ENCODE data around the gene NUTM1.
A peak's percentile ranks its signal among the peaks of the same experiment; 100 is the strongest.
"Not testable (repeated sequence)": the region's sequence is repeated elsewhere in the genome, so short reads cannot be mapped to it uniquely, and the experiment has no call there.

NUTM1 gene

GRCh38 chr15:34338347-34338746, 4.8 kb upstream of the NUTM1 start:
- Histone ChIP-seq H3K4me3 (ENCODE audit: low read length) (peak overlapping the region; percentile 91), H3K4me2 (ENCODE audit: low read length) (peak overlapping the region; percentile 61), H3K36me3 (ENCODE audit: insufficient read depth, low read length) (peaks cover 15% of the 10 kb centered on the region), H3K9ac (ENCODE audit: low read depth, low read length) (peak overlapping the region; percentile 52), H3K27me3 (ENCODE audit: control insufficient read depth, insufficient read depth, low read length) (no peaks in the 10 kb centered on the region), H3K4me1 (ENCODE audit: control insufficient read depth, insufficient read depth, low read length) (peaks cover 48% of the 10 kb centered on the region), H3K9me3 (replicated peaks; ENCODE audit: low read length) (no peaks in the 10 kb centered on the region)

GRCh38 chr15:34339946-34340345, 3.2 kb upstream of the NUTM1 start:
- Histone ChIP-seq H3K36me3 (ENCODE audit: insufficient read depth, low read length) (peaks cover 15% of the 10 kb centered on the region), H3K9ac (ENCODE audit: low read depth, low read length) (no peak overlapping the region), H3K4me3 (ENCODE audit: low read length) (no peak overlapping the region), H3K4me2 (ENCODE audit: low read length) (peak overlapping the region; percentile 7), H3K9me3 (replicated peaks; ENCODE audit: low read length) (no peaks in the 10 kb centered on the region), H3K27me3 (ENCODE audit: control insufficient read depth, insufficient read depth, low read length) (no peaks in the 10 kb centered on the region), H3K4me1 (ENCODE audit: control insufficient read depth, insufficient read depth, low read length) (peaks cover 34% of the 10 kb centered on the region)

- H3K9me3 ChIP-seq (replicated peaks; ENCODE audit: low read length) = no peaks in the 10 kb centered on the region
- peak overlapping the region; percentile 76 for H3K4me2 ChIP-seq (ENCODE audit: low read length)
- peak overlapping the region; percentile 99 for H3K4me3 ChIP-seq (ENCODE audit: low read length)
- H3K27me3 ChIP-seq (ENCODE audit: control insufficient read depth, insufficient read depth, low read length) = no peaks in the 10 kb centered on the region
- peaks cover 18% of the 10 kb centered on the region for H3K4me1 ChIP-seq (ENCODE audit: control insufficient read depth, insufficient read depth, low read length)
- no peak overlapping the region for H3K9ac ChIP-seq (ENCODE audit: low read depth, low read length)
- H3K36me3 ChIP-seq (ENCODE audit: insufficient read depth, low read length) = peaks cover 15% of the 10 kb centered on the region
Observed at GRCh38 chr15:34341381-34342212, 1.5 kb upstream of the NUTM1 start.

- Histone ChIP-seq H3K4me2 (ENCODE audit: low read length) (peak overlapping the region; percentile 76), H3K4me3 (ENCODE audit: low read length) (peak overlapping the region; percentile 99), H3K4me1 (ENCODE audit: control insufficient read depth, insufficient read depth, low read length) (peaks cover 12% of the 10 kb centered on the region), H3K9ac (ENCODE audit: low read depth, low read length) (peak overlapping the region; percentile 94), H3K36me3 (ENCODE audit: insufficient read depth, low read length) (peaks cover 15% of the 10 kb centered on the region)
- not testable (repeated sequence) for H3K9me3 ChIP-seq (replicated peaks; ENCODE audit: low read length); H3K27me3 ChIP-seq (ENCODE audit: control insufficient read depth, insufficient read depth, low read length)
Observed at GRCh38 chr15:34342213-34342736, 840 bp upstream of the NUTM1 start.

GRCh38 chr15:34347951-34348638, 5.0 kb downstream of the NUTM1 start:
- no peaks in the 10 kb centered on the region for H3K36me3 ChIP-seq (ENCODE audit: insufficient read depth, low read length)
- H3K9me3 ChIP-seq (replicated peaks; ENCODE audit: low read length) = no peaks in the 10 kb centered on the region
- no peaks in the 10 kb centered on the region for H3K4me1 ChIP-seq (ENCODE audit: control insufficient read depth, insufficient read depth, low read length)
- H3K9ac ChIP-seq (ENCODE audit: low read depth, low read length) = no peak overlapping the region
- no peaks in the 10 kb centered on the region for H3K27me3 ChIP-seq (ENCODE audit: control insufficient read depth, insufficient read depth, low read length)
- H3K4me2 ChIP-seq (ENCODE audit: low read length) = no peak overlapping the region
- no peak overlapping the region for H3K4me3 ChIP-seq (ENCODE audit: low read length)

GRCh38 chr15:34348735-34349300, 5.7 kb downstream of the NUTM1 start:
- H3K4me2 ChIP-seq (ENCODE audit: low read length) = no peak overlapping the region
- H3K4me3 ChIP-seq (ENCODE audit: low read length) = no peak overlapping the region
- no peaks in the 10 kb centered on the region for H3K36me3 ChIP-seq (ENCODE audit: insufficient read depth, low read length)
- no peaks in the 10 kb centered on the region for H3K27me3 ChIP-seq (ENCODE audit: control insufficient read depth, insufficient read depth, low read length)
- H3K9ac ChIP-seq (ENCODE audit: low read depth, low read length) = no peak overlapping the region
- H3K9me3 ChIP-seq (replicated peaks; ENCODE audit: low read length) = no peaks in the 10 kb centered on the region
- no peaks in the 10 kb centered on the region for H3K4me1 ChIP-seq (ENCODE audit: control insufficient read depth, insufficient read depth, low read length)

GRCh38 chr15:34349769-34350168, 6.7 kb downstream of the NUTM1 start:
- Histone ChIP-seq H3K9ac (ENCODE audit: low read depth, low read length) (no peak overlapping the region), H3K36me3 (ENCODE audit: insufficient read depth, low read length) (peaks cover 4% of the 10 kb centered on the region), H3K9me3 (replicated peaks; ENCODE audit: low read length) (no peaks in the 10 kb centered on the region), H3K4me1 (ENCODE audit: control insufficient read depth, insufficient read depth, low read length) (no peaks in the 10 kb centered on the region), H3K27me3 (ENCODE audit: control insufficient read depth, insufficient read depth, low read length) (no peaks in the 10 kb centered on the region), H3K4me3 (ENCODE audit: low read length) (no peak overlapping the region), H3K4me2 (ENCODE audit: low read length) (no peak overlapping the region)

- H3K9ac ChIP-seq (ENCODE audit: low read depth, low read length); H3K4me1 ChIP-seq (ENCODE audit: control insufficient read depth, insufficient read depth, low read length); H3K4me2 ChIP-seq (ENCODE audit: low read length); H3K9me3 ChIP-seq (replicated peaks; ENCODE audit: low read length); H3K27me3 ChIP-seq (ENCODE audit: control insufficient read depth, insufficient read depth, low read length); H3K4me3 ChIP-seq (ENCODE audit: low read length): not testable (repeated sequence)
- peaks cover 20% of the 10 kb centered on the region for H3K36me3 ChIP-seq (ENCODE audit: insufficient read depth, low read length)
Observed at GRCh38 chr15:34352996-34353395, 9.9 kb downstream of the NUTM1 start.

GRCh38 chr15:34353627-34354026, 10.5 kb downstream of the NUTM1 start:
- Histone ChIP-seq H3K4me2 (ENCODE audit: low read length) (no peak overlapping the region), H3K9me3 (replicated peaks; ENCODE audit: low read length) (no peaks in the 10 kb centered on the region), H3K36me3 (ENCODE audit: insufficient read depth, low read length) (peaks cover 25% of the 10 kb centered on the region), H3K27me3 (ENCODE audit: control insufficient read depth, insufficient read depth, low read length) (no peaks in the 10 kb centered on the region), H3K4me1 (ENCODE audit: control insufficient read depth, insufficient read depth, low read length) (no peaks in the 10 kb centered on the region), H3K4me3 (ENCODE audit: low read length) (no peak overlapping the region), H3K9ac (ENCODE audit: low read depth, low read length) (no peak overlapping the region)

GRCh38 chr15:34354286-34354685, 11.2 kb downstream of the NUTM1 start:
- no peak overlapping the region for H3K4me3 ChIP-seq (ENCODE audit: low read length)
- peaks cover 29% of the 10 kb centered on the region for H3K36me3 ChIP-seq (ENCODE audit: insufficient read depth, low read length)
- no peak overlapping the region for H3K9ac ChIP-seq (ENCODE audit: low read depth, low read length)
- H3K27me3 ChIP-seq (ENCODE audit: control insufficient read depth, insufficient read depth, low read length) = no peaks in the 10 kb centered on the region
- no peak overlapping the region for H3K4me2 ChIP-seq (ENCODE audit: low read length)
- peaks cover under 1% of the 10 kb centered on the region for H3K4me1 ChIP-seq (ENCODE audit: control insufficient read depth, insufficient read depth, low read length)
- H3K9me3 ChIP-seq (replicated peaks; ENCODE audit: low read length) = no peaks in the 10 kb centered on the region

- Histone ChIP-seq H3K9me3 (replicated peaks; ENCODE audit: low read length) (no peaks in the 10 kb centered on the region), H3K4me1 (ENCODE audit: control insufficient read depth, insufficient read depth, low read length) (peaks cover 5% of the 10 kb centered on the region), H3K4me3 (ENCODE audit: low read length) (no peak overlapping the region), H3K36me3 (ENCODE audit: insufficient read depth, low read length) (peaks cover 29% of the 10 kb centered on the region), H3K27me3 (ENCODE audit: control insufficient read depth, insufficient read depth, low read length) (no peaks in the 10 kb centered on the region), H3K9ac (ENCODE audit: low read depth, low read length) (no peak overlapping the region), H3K4me2 (ENCODE audit: low read length) (no peak overlapping the region)
Observed at GRCh38 chr15:34355241-34355640, 12.1 kb downstream of the NUTM1 start.

Data from skeletal muscle satellite cell (primary cell).